Activated CD4-positive, alpha-beta T cell treated with anti-CD3 and anti-CD28 coated beads, Interleukin-2, amount 10 ng/mL, durations not matched to agents 24 days and 14 days (primary cell): Measurements from ENCODE around the gene LDHAL6B. TPM values are rescaled to one million over a fixed set of nuclear protein-coding genes. Genes with fewer than 3 reads are reported as not detected.

Experiments
- DNase-seq: peaks from one replicate; pipeline ENCODE4 v3.0.0; 2022
- H3K27ac Mint-ChIP-seq: one replicate; pipeline ENCODE4 v1.8.0; 2022; ENCODE audit warnings: mild to moderate bottlenecking, mixed read lengths
- H3K27me3 Mint-ChIP-seq: one replicate; pipeline ENCODE4 v1.8.0; 2022; ENCODE audit warnings: mixed read lengths
- H3K36me3 Mint-ChIP-seq: one replicate; pipeline ENCODE4 v1.8.0; 2022; ENCODE audit warnings: low read depth, mild to moderate bottlenecking, mixed read lengths
- H3K4me1 Mint-ChIP-seq: one replicate; pipeline ENCODE4 v1.8.0; 2021; ENCODE audit warnings: mixed read lengths
- H3K4me3 Mint-ChIP-seq: one replicate; pipeline ENCODE4 v1.8.0; 2022; ENCODE audit warnings: mild to moderate bottlenecking, moderate library complexity, mixed read lengths
- H3K9me3 Mint-ChIP-seq: one replicate; pipeline ENCODE4 v1.8.0; 2021; ENCODE audit warnings: mixed read lengths
- intact Hi-C: fragments of 100-400 bp; cut with micrococcal nuclease; formaldehyde crosslinking; loops from one replicate; pipeline ENCODE4 v1.15.1; 2023
- total RNA-seq: library from RNA; stranded (reverse); gene quantifications from 2 replicates; pipeline ENCODE4 v1.2.3, GENCODE V29; 2022

Gene LDHAL6B
- total RNA-seq, 1 donor from 2014 or later, result not detected

GRCh38 chr15:59237924-59238331 lies 31.3 kb downstream of the LDHAL6B start:
- intact Hi-C loops, result no loop called here
- H3K36me3 Mint-ChIP-seq, result peaks cover 5% of the 10 kb centered on the region

GRCh38 chr15:59240036-59240435 lies 33.4 kb downstream of the LDHAL6B start:
- Mint-ChIP-seq H3K27me3 (no peaks in the 10 kb centered on the region), H3K4me1 (peaks cover 14% of the 10 kb centered on the region), H3K9me3 (no peaks in the 10 kb centered on the region), H3K36me3 (peaks cover 6% of the 10 kb centered on the region), H3K4me3 (no peak overlapping the region), H3K27ac (no peak overlapping the region)
- DNase-seq, result no peak
- intact Hi-C loops, result loop anchor here (10.0 kb wide), 1 partner anchor 255 kb away; the partner anchor contains the start of gene RNF111

More at GRCh38 chr15:59237924-59238331, 31.3 kb downstream of the LDHAL6B start:
- peaks cover 10% of the 10 kb centered on the region for H3K4me1 Mint-ChIP-seq
- no peak for DNase-seq
- H3K9me3 Mint-ChIP-seq, result no peaks in the 10 kb centered on the region
- H3K4me3 Mint-ChIP-seq, result no peak overlapping the region
- H3K27me3 Mint-ChIP-seq, result no peaks in the 10 kb centered on the region
- H3K27ac Mint-ChIP-seq, result no peak overlapping the region

- H3K27me3 Mint-ChIP-seq, result no peaks in the 10 kb centered on the region
- DNase-seq, result no peak
- no peak overlapping the region for H3K4me3 Mint-ChIP-seq
- H3K9me3 Mint-ChIP-seq, result no peaks in the 10 kb centered on the region
- H3K4me1 Mint-ChIP-seq, result peaks cover 11% of the 10 kb centered on the region
- no peak overlapping the region for H3K27ac Mint-ChIP-seq
- intact Hi-C loops, result loop anchor here (10.0 kb wide), 1 partner anchor 258 kb away; the partner anchor contains the start of gene RNF111
- peaks cover 1% of the 10 kb centered on the region for H3K36me3 Mint-ChIP-seq
These were observed 36.0 kb downstream of the LDHAL6B start for GRCh38 chr15:59242649-59243048.

- Mint-ChIP-seq H3K9me3 (no peaks in the 10 kb centered on the region), H3K27me3 (no peaks in the 10 kb centered on the region), H3K4me3 (no peak overlapping the region), H3K4me1 (peaks cover 10% of the 10 kb centered on the region), H3K36me3 (peaks cover 1% of the 10 kb centered on the region), H3K27ac (no peak overlapping the region)
- no peak for DNase-seq
- intact Hi-C loops, result loop anchor here (10.0 kb wide), 1 partner anchor 259 kb away; the partner anchor contains the start of gene RNF111
These were observed 37.0 kb downstream of the LDHAL6B start for GRCh38 chr15:59243622-59244021.

GRCh38 chr15:59244337-59244736 lies 37.7 kb downstream of the LDHAL6B start:
- Mint-ChIP-seq H3K4me1 (peaks cover 14% of the 10 kb centered on the region), H3K4me3 (no peak overlapping the region), H3K27me3 (no peaks in the 10 kb centered on the region), H3K27ac (no peak overlapping the region), H3K36me3 (peaks cover 1% of the 10 kb centered on the region), H3K9me3 (no peaks in the 10 kb centered on the region)
- intact Hi-C loops, result loop anchor here (10.0 kb wide), 1 partner anchor 260 kb away; the partner anchor contains the start of gene RNF111
- no peak for DNase-seq

- Mint-ChIP-seq H3K9me3 (no peaks in the 10 kb centered on the region), H3K4me1 (peaks cover 20% of the 10 kb centered on the region), H3K27me3 (no peaks in the 10 kb centered on the region), H3K27ac (no peak overlapping the region), H3K4me3 (no peak overlapping the region), H3K36me3 (peaks cover 1% of the 10 kb centered on the region)
- intact Hi-C loops, result loop anchor here (5.0 to 10.0 kb wide), 2 partner anchors 127 to 261 kb away; partner anchors contain the start of genes MYO1E and RNF111
- DNase-seq, result no peak
These were observed 38.9 kb downstream of the LDHAL6B start for GRCh38 chr15:59245559-59245958.

GRCh38 chr15:59247364-59247763 lies 40.7 kb downstream of the LDHAL6B start:
- Mint-ChIP-seq H3K4me3 (no peak overlapping the region), H3K27me3 (no peaks in the 10 kb centered on the region), H3K27ac (no peak overlapping the region), H3K9me3 (no peaks in the 10 kb centered on the region), H3K36me3 (peaks cover 1% of the 10 kb centered on the region), H3K4me1 (peaks cover 27% of the 10 kb centered on the region)
- DNase-seq, result peak; percentile 85
- intact Hi-C loops, result loop anchor here (1.0 to 10.0 kb wide), 4 partner anchors 53 to 263 kb away; partner anchors contain the start of genes MYO1E and RNF111

- no peaks in the 10 kb centered on the region for H3K27me3 Mint-ChIP-seq
- DNase-seq, result no peak
- peaks cover 30% of the 10 kb centered on the region for H3K4me1 Mint-ChIP-seq
- intact Hi-C loops, result loop anchor here (5.0 to 10.0 kb wide), 2 partner anchors 122 to 265 kb away; partner anchors contain the start of genes MYO1E and RNF111
- peaks cover 11% of the 10 kb centered on the region for H3K36me3 Mint-ChIP-seq
- no peak overlapping the region for H3K4me3 Mint-ChIP-seq
- H3K9me3 Mint-ChIP-seq, result no peaks in the 10 kb centered on the region
- H3K27ac Mint-ChIP-seq, result peak overlapping the region; percentile 62
These were observed 43.2 kb downstream of the LDHAL6B start for GRCh38 chr15:59249816-59250215.

- no peak overlapping the region for H3K4me3 Mint-ChIP-seq
- peaks cover 11% of the 10 kb centered on the region for H3K36me3 Mint-ChIP-seq
- H3K27me3 Mint-ChIP-seq, result no peaks in the 10 kb centered on the region
- H3K9me3 Mint-ChIP-seq, result no peaks in the 10 kb centered on the region
- DNase-seq, result no peak
- H3K4me1 Mint-ChIP-seq, result peaks cover 30% of the 10 kb centered on the region
- intact Hi-C loops, result no loop called here
- peak overlapping the region; percentile 62 for H3K27ac Mint-ChIP-seq
These were observed 43.6 kb downstream of the LDHAL6B start for GRCh38 chr15:59250249-59250648.

- Mint-ChIP-seq H3K36me3 (peaks cover 16% of the 10 kb centered on the region), H3K27me3 (no peaks in the 10 kb centered on the region), H3K27ac (peak overlapping the region; percentile 65), H3K4me3 (no peak overlapping the region), H3K9me3 (no peaks in the 10 kb centered on the region), H3K4me1 (peaks cover 40% of the 10 kb centered on the region)
- intact Hi-C loops, result no loop called here
- DNase-seq, result no peak
These were observed 44.6 kb downstream of the LDHAL6B start for GRCh38 chr15:59251001-59251845.

GRCh38 chr15:59252137-59252536 lies 45.5 kb downstream of the LDHAL6B start:
- Mint-ChIP-seq H3K36me3 (peaks cover 17% of the 10 kb centered on the region), H3K27ac (no peak overlapping the region), H3K9me3 (no peaks in the 10 kb centered on the region), H3K4me3 (no peak overlapping the region), H3K27me3 (no peaks in the 10 kb centered on the region), H3K4me1 (peaks cover 48% of the 10 kb centered on the region)
- intact Hi-C loops, result no loop called here
- no peak for DNase-seq

GRCh38 chr15:59255680-59256336 lies 49.2 kb downstream of the LDHAL6B start:
- Mint-ChIP-seq H3K9me3 (no peaks in the 10 kb centered on the region), H3K4me1 (peaks cover 50% of the 10 kb centered on the region), H3K27ac (peak overlapping the region; percentile 76), H3K27me3 (no peaks in the 10 kb centered on the region), H3K36me3 (peaks cover 24% of the 10 kb centered on the region), H3K4me3 (peak overlapping the region; percentile 31)
- DNase-seq, result peak; percentile 84
- intact Hi-C loops, result loop anchor here (1.0 to 2.0 kb wide), 2 partner anchors 19 to 42 kb away; no protein-coding TSS in a partner anchor

GRCh38 chr15:59256482-59256881 lies 49.8 kb downstream of the LDHAL6B start:
- Mint-ChIP-seq H3K27me3 (no peaks in the 10 kb centered on the region), H3K4me1 (peaks cover 45% of the 10 kb centered on the region), H3K36me3 (peaks cover 24% of the 10 kb centered on the region), H3K27ac (peak overlapping the region; percentile 17), H3K4me3 (peak overlapping the region; percentile 8), H3K9me3 (no peaks in the 10 kb centered on the region)
- no peak for DNase-seq
- intact Hi-C loops, result loop anchor here (1.0 to 2.0 kb wide), 2 partner anchors 18 to 42 kb away; no protein-coding TSS in a partner anchor
